GM12874 (cell line): ENCODE results near the gene PTPN5.

Experiments used
- CTCF ChIP-seq: IDR thresholded peaks from 2 replicates; pipeline ENCODE4 v1.5.1; 2011; ENCODE audit warnings: low read depth, mild to moderate bottlenecking, control low read depth, low read length, moderate library complexity; ENCODE audit not compliant: insufficient read depth

The PTPN5 gene

GRCh38 chr11:18720091-18720807, 71.3 kb downstream of the PTPN5 start:
- TF ChIP-seq CTCF: no peak

GRCh38 chr11:18715476-18715875, 76.1 kb downstream of the PTPN5 start:
- no peak for TF ChIP-seq CTCF

- no peak for TF ChIP-seq CTCF
These were observed 77.2 kb downstream of the PTPN5 start for GRCh38 chr11:18714443-18714780.

- TF ChIP-seq CTCF: no peak
These were observed 77.8 kb downstream of the PTPN5 start for GRCh38 chr11:18713646-18714442.

- no peak for TF ChIP-seq CTCF
These were observed 81.1 kb downstream of the PTPN5 start for GRCh38 chr11:18710545-18710944.

- TF ChIP-seq CTCF: no peak
These were observed 82.2 kb downstream of the PTPN5 start for GRCh38 chr11:18709414-18709813.

- TF ChIP-seq CTCF: no peak
These were observed 83.7 kb downstream of the PTPN5 start for GRCh38 chr11:18707811-18708340.
